Astrocyte of the spinal cord (primary cell): ENCODE data around the gene PRKAG3.

ENCODE experiments used
- DNase-seq: peaks from one replicate; pipeline ENCODE4 v3.0.0; 2011; ENCODE audit warnings: low read depth, low spot score
- H3K4me3 ChIP-seq: 2 replicates; pipeline ENCODE4 v1.5.1; 2011; ENCODE audit warnings: low read depth, mild to moderate bottlenecking, low read length, moderate library complexity
- CTCF ChIP-seq: IDR thresholded peaks from 2 replicates; pipeline ENCODE4 v1.5.1; 2012; ENCODE audit warnings: low read depth, mild to moderate bottlenecking, low read length, inconsistent platforms
- in situ Hi-C: cut with HindIII; loops from 2 replicates; pipeline ENCODE4 v1.10.0; 2017; ENCODE audit warnings: low sequenced_read_pairs

The PRKAG3 gene

GRCh38 chr2:218830526-218831306 is 887 bp downstream of the PRKAG3 start:
- no peak overlapping the region for H3K4me3 ChIP-seq
- DNase-seq = no peak
- in situ Hi-C loops = no loop called here
- no peak for TF ChIP-seq CTCF

- DNase-seq = no peak
- no peak for TF ChIP-seq CTCF
- H3K4me3 ChIP-seq = no peak overlapping the region
- in situ Hi-C loops = no loop called here
Measured at GRCh38 chr2:218829868-218830451, 1.6 kb downstream of the PRKAG3 start.

- no peak for TF ChIP-seq CTCF
- DNase-seq = no peak
- in situ Hi-C loops = no loop called here
- H3K4me3 ChIP-seq = no peak overlapping the region
Measured at GRCh38 chr2:218828477-218828778, 3.2 kb downstream of the PRKAG3 start.

GRCh38 chr2:218827701-218828476 is 3.7 kb downstream of the PRKAG3 start:
- no peak for DNase-seq
- in situ Hi-C loops = no loop called here
- no peak for TF ChIP-seq CTCF
- H3K4me3 ChIP-seq = no peak overlapping the region

GRCh38 chr2:218826791-218827190 is 4.8 kb downstream of the PRKAG3 start:
- no peak for DNase-seq
- no peak overlapping the region for H3K4me3 ChIP-seq
- in situ Hi-C loops = no loop called here
- no peak for TF ChIP-seq CTCF

- in situ Hi-C loops = no loop called here
- no peak overlapping the region for H3K4me3 ChIP-seq
- no peak for TF ChIP-seq CTCF
- no peak for DNase-seq
Measured at GRCh38 chr2:218824004-218824403, 7.6 kb downstream of the PRKAG3 start.
